Right lung (tissue), 5 donors: ENCODE measurements around the gene P4HB. TPM values are rescaled to one million over a fixed set of nuclear protein-coding genes. Genes with fewer than 3 reads are reported as not detected.
"Not testable (repeated sequence)": the region's sequence is repeated elsewhere in the genome, so short reads cannot be mapped to it uniquely, and the experiment has no call there.

Experiments
- DNase-seq, 2 donors: peaks; one replicate each; pipeline ENCODE4 v3.0.0-alpha.2; 2013
- polyA plus RNA-seq, 5 donors: library from polyadenylated mRNA; unstranded; fragments of 120-200 nt; gene quantifications; one replicate each; pipeline versions ENCODE4 v1.2.1 to v1.2.3, GENCODE V29; 2013; ENCODE audit warnings: inconsistent platforms in 1 of 5, low replicate concordance in 1 of 5; ENCODE audit not compliant: insufficient read length in 5 of 5, insufficient read depth in 1 of 5

P4HB gene
- polyA plus RNA-seq, 5 donors: 405 to 645 (median 548) TPM

- no peak for DNase-seq
Observed at GRCh38 chr17:81852237-81852636, 8.1 kb downstream of the P4HB start.

DNA sequence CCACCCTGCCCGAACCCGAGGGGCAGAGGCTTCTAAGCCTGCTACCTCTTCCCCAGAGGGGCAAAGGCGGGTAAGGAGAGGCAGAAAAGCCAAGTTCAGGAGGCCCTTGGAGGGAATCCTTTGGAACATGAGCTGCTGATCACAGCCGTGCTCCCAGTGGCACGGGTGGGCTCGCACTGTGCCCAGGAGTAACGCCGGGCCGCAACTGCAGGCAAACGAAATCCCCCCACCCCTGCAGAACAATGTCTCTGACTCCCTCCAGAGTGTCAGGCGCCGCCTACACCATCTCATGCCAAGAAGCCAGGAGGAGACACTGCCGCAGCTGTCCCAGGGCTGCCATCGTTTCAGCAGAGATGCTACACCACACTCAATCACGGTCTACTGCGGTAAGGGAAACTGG, 8.9 kb downstream of the P4HB start:
- DNase-seq: no peak

DNA sequence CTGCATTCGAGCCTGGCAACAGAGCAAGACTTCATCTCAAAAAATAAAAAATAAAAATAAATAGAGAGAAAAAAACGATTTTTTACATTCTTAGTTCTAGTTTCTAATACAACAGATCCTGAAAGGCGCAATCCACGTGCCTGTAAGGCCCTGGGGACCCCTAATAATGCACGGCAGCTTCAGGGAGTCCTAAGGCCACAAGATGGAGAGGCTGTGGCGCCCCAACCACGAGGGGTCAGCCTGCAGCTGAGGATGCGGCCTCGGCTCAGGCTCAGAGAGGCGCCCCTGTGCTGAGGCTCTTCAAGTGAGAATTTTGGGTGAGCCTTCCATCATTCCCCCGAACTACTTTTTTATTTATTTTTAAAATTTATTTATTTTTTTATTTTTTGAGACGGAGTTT, 10.9 kb downstream of the P4HB start:
- DNase-seq: no peak

DNA sequence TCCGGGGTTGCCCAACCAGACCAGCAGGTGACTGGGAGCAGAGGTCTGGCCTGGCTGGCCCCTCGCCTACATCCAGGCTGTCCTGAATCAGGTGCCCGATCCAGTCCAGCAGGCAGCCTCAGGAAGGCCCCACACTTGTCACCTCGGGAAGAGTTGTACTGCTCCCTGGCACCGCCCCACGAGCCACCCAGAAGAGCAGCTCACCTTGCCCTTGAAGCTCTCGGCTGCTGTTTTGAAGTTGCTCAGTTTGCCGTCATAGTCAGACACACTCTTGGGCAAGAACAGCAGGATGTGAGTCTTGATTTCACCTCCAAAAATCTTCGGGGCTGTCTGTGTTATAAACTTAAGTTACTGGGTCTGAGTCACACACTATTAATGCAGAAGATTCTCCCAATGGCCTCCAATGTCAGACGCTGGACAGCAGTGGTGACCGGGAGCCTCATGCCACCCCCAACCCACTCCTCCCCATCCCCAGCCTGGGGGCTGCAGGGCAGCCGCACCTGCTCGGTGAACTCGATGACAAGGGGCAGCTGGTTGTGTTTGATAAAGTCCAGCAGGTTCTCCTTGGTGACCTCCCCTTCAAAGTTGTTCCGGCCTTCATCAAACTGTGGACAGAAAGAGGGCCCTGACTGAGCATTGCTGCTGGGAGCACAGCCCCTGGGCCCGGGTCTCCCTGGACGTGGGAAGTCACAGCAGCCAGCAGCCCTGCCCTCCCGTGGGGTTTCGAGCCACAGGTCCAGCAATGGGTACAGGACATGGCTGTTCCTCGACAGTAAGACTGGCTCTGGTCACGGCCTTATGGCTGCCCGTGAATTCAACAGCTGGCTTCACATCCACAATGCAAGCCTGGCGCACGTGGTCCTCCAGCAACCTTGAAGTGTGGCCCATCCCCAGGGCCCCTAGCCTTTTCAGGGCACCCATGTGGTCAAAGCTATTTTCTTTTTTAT, 13.3 kb downstream of the P4HB start:
- no peak for DNase-seq

GRCh38 chr17:81845881-81846742, 14.2 kb downstream of the P4HB start:
- no peak for DNase-seq

GRCh38 chr17:81845361-81845760, 15.0 kb downstream of the P4HB start:
- DNase-seq: no peak

DNA sequence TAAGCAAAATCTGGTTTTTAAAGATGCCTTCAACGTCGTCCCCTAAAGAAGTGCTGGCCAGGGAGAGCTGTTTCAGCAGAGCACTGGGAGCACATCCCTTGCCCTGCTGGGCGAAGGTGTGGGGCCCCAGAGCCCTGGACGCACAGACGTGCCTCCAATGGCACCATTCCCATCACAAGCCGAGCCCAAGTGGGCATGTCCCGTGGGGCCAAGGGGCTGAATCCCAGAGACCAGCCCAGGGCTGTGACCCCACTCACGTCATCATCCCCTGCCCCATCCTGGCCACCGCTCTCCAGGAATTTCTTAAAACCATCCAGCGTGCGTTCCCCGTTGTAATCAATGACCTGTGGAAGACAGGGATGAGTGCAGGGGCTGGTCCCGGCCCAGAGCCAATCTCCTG, 15.4 kb downstream of the P4HB start:
- no peak for DNase-seq

GRCh38 chr17:81844327-81844851, 15.9 kb downstream of the P4HB start:
- DNase-seq: no peak

DNA sequence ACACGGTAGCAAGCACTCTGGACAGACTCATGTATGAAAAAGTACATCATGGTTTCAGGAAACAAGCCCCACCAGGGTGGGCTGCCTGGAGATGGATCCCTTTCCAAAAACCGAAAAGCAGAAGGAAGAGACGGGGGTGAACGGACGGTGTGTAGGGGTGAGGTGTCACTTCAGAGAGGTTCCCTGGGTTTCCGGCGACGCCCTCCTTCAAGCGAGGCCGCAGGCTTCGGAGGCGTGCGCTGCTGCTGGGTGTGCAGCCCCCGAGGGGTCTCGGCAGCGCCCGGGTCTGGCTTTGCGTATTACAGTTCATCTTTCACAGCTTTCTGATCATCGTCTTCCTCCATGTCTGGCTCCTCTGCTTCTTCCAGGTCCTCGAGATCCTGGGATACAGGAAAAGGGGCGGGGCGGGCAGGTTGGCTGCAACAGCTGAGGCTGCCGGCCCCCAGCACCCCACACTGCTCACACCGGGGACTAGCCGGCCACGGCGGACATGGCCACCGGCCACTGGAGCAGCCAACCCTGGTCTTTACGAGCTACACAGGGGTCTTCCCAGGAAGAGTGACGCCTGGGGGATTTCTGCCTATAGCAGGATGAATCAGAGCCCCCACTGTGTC, 16.5 kb downstream of the P4HB start:
- DNase-seq: no peak

- no peak for DNase-seq
Observed at GRCh38 chr17:81842725-81843504, 17.4 kb downstream of the P4HB start.

DNA sequence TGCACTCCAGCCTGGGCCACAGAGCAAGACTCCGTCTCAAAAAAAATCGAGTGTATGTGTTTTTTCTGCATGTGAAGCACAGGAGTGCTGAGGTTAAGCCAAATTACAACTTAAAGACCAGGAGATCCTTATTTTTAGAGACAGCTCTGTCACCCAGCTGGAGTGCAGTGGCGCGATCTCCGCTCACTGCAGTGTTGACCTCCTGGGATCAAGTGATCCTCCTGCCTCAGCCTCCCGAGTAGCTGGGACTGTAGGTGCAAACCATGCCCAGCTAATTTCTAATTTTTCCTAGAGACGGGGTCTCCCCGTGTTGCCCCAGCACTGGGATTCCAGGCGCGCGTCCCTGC, 18.0 kb downstream of the P4HB start:
- DNase-seq: no peak

DNA sequence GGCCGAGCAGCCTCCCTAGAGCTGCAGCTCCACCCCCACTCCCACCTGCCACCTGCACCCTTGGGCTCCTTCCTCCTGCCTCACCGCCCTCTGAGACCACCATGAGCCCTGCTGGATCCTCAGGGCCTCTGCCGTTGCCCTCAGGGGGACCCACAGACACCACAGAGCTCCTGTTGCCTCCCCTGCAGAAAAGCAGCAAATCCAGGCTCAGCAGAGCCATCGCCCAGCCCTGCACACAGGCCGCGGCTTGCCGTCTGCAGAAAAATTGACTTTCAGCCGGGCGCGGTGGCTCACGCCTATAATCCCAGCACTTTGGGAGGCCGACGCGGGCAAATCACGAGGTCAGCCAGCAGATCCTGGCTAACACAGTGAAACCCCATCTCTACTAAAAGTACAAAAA, 18.5 kb downstream of the P4HB start:
- DNase-seq: no peak

DNA sequence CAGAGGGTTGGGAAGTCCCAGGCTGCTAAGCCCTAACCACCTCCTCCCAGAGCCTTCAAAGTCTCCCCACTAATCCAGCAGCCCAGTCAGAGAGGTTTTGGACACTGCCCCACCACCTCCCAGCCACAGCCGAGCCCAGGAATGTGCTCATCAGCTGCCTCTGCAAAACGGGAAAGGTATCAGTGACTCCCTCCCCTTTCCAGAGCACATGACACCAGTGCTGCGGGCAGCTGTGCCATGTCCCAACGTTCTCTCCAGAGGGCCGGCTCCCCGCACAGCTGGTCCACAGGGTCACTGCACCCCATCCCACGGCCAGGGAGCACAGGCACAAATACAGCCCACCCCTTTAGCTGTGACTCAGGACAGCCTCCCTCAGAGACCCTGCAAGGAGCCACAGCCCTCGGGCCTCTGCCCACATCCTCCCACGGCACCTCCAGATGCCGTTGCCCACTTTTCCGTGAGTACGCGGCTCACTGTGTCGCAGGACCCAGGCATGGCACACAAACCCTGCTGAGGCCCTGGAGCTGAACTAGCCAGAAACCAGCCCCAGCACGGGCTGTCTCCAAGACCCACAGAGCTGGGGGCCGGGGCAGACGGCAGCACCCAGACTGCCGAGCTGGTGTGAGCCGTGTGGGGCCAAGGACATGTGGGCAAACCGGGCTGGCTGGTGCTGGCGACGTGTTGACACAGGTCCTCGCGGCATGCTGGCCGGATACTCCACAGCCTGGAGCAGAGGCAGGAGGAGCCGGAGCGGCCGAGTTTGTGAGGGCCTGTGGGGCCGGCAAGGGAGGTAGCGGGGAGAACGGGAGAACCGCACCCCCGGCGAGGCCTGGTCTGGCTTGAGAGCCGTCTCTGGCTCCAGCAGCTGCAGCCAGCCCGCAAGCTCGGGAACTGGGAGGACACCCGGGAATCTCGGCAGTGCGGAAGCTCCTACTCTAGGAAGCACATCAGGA, 19.2 kb downstream of the P4HB start:
- DNase-seq: no peak

DNA sequence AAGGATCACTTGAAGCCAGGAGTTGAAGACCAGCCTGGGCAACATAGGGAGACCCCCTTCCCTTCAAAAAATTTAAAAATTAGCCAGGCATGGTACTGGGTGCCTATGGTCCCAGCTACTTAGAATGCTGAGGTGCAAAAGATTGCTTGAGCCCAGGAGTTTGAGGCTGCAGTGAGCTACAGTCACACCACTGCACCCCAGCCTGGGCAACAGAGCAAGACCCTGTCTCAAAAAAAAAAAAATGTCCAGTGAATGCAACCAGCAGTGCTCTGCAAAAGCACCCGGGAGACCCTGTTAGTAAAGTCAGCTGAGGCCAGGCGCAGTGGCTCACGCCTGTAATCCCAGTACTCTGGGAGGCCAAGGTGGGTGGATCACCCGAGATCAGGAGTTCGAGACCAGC, 20.3 kb downstream of the P4HB start:
- DNase-seq: not testable (repeated sequence)

DNA sequence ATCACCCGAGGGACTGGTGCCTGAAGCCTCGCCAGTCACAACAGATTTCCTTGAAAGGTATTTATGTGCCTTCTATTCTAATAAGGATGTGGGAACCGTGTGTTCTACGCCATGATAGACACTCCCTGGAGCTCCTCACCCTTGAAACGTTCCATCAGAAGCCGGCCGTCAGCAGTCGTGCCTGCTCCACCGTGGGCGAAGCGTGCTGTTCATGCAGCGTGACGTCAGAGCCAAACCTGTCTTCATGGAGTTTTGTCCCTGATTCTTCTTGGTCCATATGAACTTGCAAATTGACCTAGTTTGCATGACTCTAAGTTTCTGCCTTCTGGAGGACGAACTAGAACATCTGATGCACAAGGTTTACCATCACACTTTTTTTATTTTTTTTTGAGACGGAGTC, 21.0 kb downstream of the P4HB start:
- no peak for DNase-seq

GRCh38 chr17:81838753-81839255, 21.5 kb downstream of the P4HB start:
- no peak for DNase-seq

DNA sequence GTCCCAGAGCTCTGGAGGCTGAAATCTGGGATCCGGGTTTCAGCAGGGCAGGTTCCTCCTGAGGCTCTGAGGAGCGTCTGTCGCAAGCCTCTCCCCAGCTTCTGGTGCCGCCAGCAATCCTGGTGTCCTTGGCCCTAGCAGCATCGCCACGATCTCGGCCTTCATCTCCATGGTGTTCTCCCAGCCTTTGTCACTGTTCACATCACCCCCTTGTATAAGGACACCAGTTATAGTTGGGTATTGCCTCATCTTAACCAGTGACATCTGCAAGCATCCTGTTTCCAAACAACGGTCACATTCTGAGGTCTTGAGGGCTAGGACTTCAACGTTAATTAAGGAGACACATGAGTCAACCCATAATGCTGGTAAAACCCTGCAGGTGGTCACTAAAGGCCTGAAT, 22.7 kb downstream of the P4HB start:
- no peak for DNase-seq

- DNase-seq: no peak
Observed at GRCh38 chr17:81834831-81835267, 25.5 kb downstream of the P4HB start, which contains the start of gene PPP1R27. Gene PPP1R27 (minus strand): TSS chr17:81835050. CDS start chr17:81834953, 97 bp downstream.

GRCh38 chr17:81833921-81834830, 26.2 kb downstream of the P4HB start:
- DNase-seq: no peak
